NT2/D1 (cell line): Measurements from ENCODE around the gene PLD1.

ENCODE experiments used
- YY1 ChIP-seq: IDR thresholded peaks from 2 replicates; pipeline ENCODE4 v1.6.1; 2011; ENCODE audit not compliant: insufficient read length, insufficient read depth
- ZNF274 ChIP-seq: IDR thresholded peaks from 2 replicates; pipeline ENCODE4 v1.6.1; 2011; ENCODE audit warnings: mild to moderate bottlenecking, low read depth, low read length

DNA sequence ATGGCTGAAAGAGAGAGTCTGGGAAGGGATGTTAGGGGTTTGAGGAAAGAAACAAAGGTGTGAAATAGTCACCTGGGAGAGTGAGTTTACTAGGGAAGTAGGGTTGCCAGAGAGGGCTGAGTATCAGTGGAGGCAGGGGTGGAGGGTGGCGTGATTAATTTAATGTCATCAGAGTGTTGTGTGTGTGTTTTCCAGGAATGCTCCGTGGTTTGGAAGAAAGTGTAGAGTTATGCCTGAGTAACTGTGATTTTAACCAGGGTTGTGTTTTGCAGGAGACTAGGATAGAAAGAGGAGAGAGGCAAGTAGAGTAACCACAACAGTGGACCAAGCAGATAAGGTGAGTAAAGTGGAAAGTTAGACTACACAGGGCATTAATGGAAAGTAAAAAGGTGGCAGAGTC lies 27.2 kb downstream of the PLD1 start:
- TF ChIP-seq YY1 (no peak), ZNF274 (no peak)
